HG03196 (cell line): ENCODE measurements around the gene ARHGEF25.
"Not testable (repeated sequence)": the region's sequence is repeated elsewhere in the genome, so short reads cannot be mapped to it uniquely, and the experiment has no call there.

Experiments used
- ATAC-seq: cut with Tn5 transposase; IDR thresholded peaks from one replicate; pipeline ENCODE4 v1.9.1; 2021; ENCODE audit not compliant: unreplicated experiment

The ARHGEF25 gene

GRCh38 chr12:57609101-57609780 lies 2.0 kb upstream of the ARHGEF25 start:
- ATAC-seq = no peak

GRCh38 chr12:57609781-57610553 lies 1.3 kb upstream of the ARHGEF25 start:
- no peak for ATAC-seq

GRCh38 chr12:57610554-57611107 lies 604 bp upstream of the ARHGEF25 start:
- no peak for ATAC-seq

- no peak for ATAC-seq
These were observed 834 bp downstream of the ARHGEF25 start for GRCh38 chr12:57611827-57612710.

- no peak for ATAC-seq
These were observed 1.6 kb downstream of the ARHGEF25 start for GRCh38 chr12:57612711-57613426.

GRCh38 chr12:57613427-57614109 lies 2.3 kb downstream of the ARHGEF25 start:
- no peak for ATAC-seq

- ATAC-seq = peak; percentile 52
These were observed 3.1 kb downstream of the ARHGEF25 start for GRCh38 chr12:57614178-57614947.

GRCh38 chr12:57614948-57615500 lies 3.8 kb downstream of the ARHGEF25 start:
- ATAC-seq = no peak

GRCh38 chr12:57615637-57616036 lies 4.4 kb downstream of the ARHGEF25 start:
- no peak for ATAC-seq

- ATAC-seq = no peak
These were observed 5.3 kb downstream of the ARHGEF25 start for GRCh38 chr12:57616383-57617101.

GRCh38 chr12:57617942-57618341 lies 6.7 kb downstream of the ARHGEF25 start:
- ATAC-seq = no peak

GRCh38 chr12:57618431-57618830 lies 7.2 kb downstream of the ARHGEF25 start:
- ATAC-seq = not testable (repeated sequence)

- no peak for ATAC-seq
These were observed 7.8 kb downstream of the ARHGEF25 start for GRCh38 chr12:57618966-57619433.

GRCh38 chr12:57619434-57620244 lies 8.4 kb downstream of the ARHGEF25 start:
- ATAC-seq = no peak

GRCh38 chr12:57620245-57620935 lies 9.2 kb downstream of the ARHGEF25 start:
- ATAC-seq = no peak

- ATAC-seq = no peak
These were observed 9.8 kb downstream of the ARHGEF25 start for GRCh38 chr12:57620936-57621496.
